ENCODE data around the gene CACNA2D2.

CACNA2D2 gene

GRCh38 chr3:50455161-50456018, 48.0 kb downstream of the CACNA2D2 start:
- Histone ChIP-seq H3K4me2 (ENCODE audit: low read depth, low read length, poor library complexity, severe bottlenecking) (no peak overlapping the region), H3K4me1 (ENCODE audit: insufficient read depth, low read length, poor library complexity, severe bottlenecking) (no peaks in the 10 kb centered on the region), H3K9ac (ENCODE audit: low read depth, low read length, poor library complexity, severe bottlenecking) (no peak overlapping the region), H3F3A (ENCODE audit: low read depth) (no peaks in the 10 kb centered on the region), H3K4me3 (ENCODE audit: low read length, poor library complexity, severe bottlenecking) (no peak overlapping the region), H3K36me3 (ENCODE audit: insufficient read depth, low read length) (no peaks in the 10 kb centered on the region), H3K9me3 (ENCODE audit: insufficient read depth, low read depth, low read length) (no peaks in the 10 kb centered on the region), H2AFZ (ENCODE audit: low read length) (no peak overlapping the region), H4K20me1 (ENCODE audit: insufficient read depth, low read length, poor library complexity, severe bottlenecking) (no peaks in the 10 kb centered on the region), H3K27me3 (ENCODE audit: insufficient read depth, low read length, poor library complexity, severe bottlenecking) (no peaks in the 10 kb centered on the region), H3K9me2 (replicated peaks; ENCODE audit: low read depth, low read length) (no peaks in the 10 kb centered on the region), H3K79me2 (ENCODE audit: insufficient read depth, low read length) (no peaks in the 10 kb centered on the region)
- TF ChIP-seq EZH2phosphoT487 (IDR thresholded peaks at IDR 0.05; ENCODE audit: borderline replicate concordance) (no peak), CTCF (conservative IDR thresholded peaks at IDR 0.05; ENCODE audit: low read length) (no peak)

- H3K79me2 ChIP-seq (ENCODE audit: insufficient read depth, low read length), result no peaks in the 10 kb centered on the region
- no peaks in the 10 kb centered on the region for H3F3A ChIP-seq (ENCODE audit: low read depth)
- H2AFZ ChIP-seq (ENCODE audit: low read length), result no peak overlapping the region
- no peak overlapping the region for H3K9ac ChIP-seq (ENCODE audit: low read depth, low read length, poor library complexity, severe bottlenecking)
- H3K27me3 ChIP-seq (ENCODE audit: insufficient read depth, low read length, poor library complexity, severe bottlenecking), result no peaks in the 10 kb centered on the region
- no peaks in the 10 kb centered on the region for H3K9me3 ChIP-seq (ENCODE audit: insufficient read depth, low read depth, low read length)
- no peak overlapping the region for H3K4me2 ChIP-seq (ENCODE audit: low read depth, low read length, poor library complexity, severe bottlenecking)
- TF ChIP-seq CTCF (conservative IDR thresholded peaks at IDR 0.05; ENCODE audit: low read length) (no peak), EZH2phosphoT487 (IDR thresholded peaks at IDR 0.05; ENCODE audit: borderline replicate concordance) (no peak)
- no peaks in the 10 kb centered on the region for H3K4me1 ChIP-seq (ENCODE audit: insufficient read depth, low read length, poor library complexity, severe bottlenecking)
- H3K4me3 ChIP-seq (ENCODE audit: low read length, poor library complexity, severe bottlenecking), result no peak overlapping the region
- H3K9me2 ChIP-seq (replicated peaks; ENCODE audit: low read depth, low read length), result no peaks in the 10 kb centered on the region
- no peaks in the 10 kb centered on the region for H4K20me1 ChIP-seq (ENCODE audit: insufficient read depth, low read length, poor library complexity, severe bottlenecking)
- H3K36me3 ChIP-seq (ENCODE audit: insufficient read depth, low read length), result no peaks in the 10 kb centered on the region
Measured at GRCh38 chr3:50454481-50455070, 48.9 kb downstream of the CACNA2D2 start.

- Histone ChIP-seq H3K9me2 (replicated peaks; ENCODE audit: low read depth, low read length) (no peaks in the 10 kb centered on the region), H4K20me1 (ENCODE audit: insufficient read depth, low read length, poor library complexity, severe bottlenecking) (no peaks in the 10 kb centered on the region), H3K4me1 (ENCODE audit: insufficient read depth, low read length, poor library complexity, severe bottlenecking) (no peaks in the 10 kb centered on the region), H3K4me2 (ENCODE audit: low read depth, low read length, poor library complexity, severe bottlenecking) (no peak overlapping the region), H3K36me3 (ENCODE audit: insufficient read depth, low read length) (no peaks in the 10 kb centered on the region), H3F3A (ENCODE audit: low read depth) (no peaks in the 10 kb centered on the region), H3K4me3 (ENCODE audit: low read length, poor library complexity, severe bottlenecking) (no peak overlapping the region), H2AFZ (ENCODE audit: low read length) (no peak overlapping the region), H3K9ac (ENCODE audit: low read depth, low read length, poor library complexity, severe bottlenecking) (no peak overlapping the region), H3K9me3 (ENCODE audit: insufficient read depth, low read depth, low read length) (no peaks in the 10 kb centered on the region), H3K79me2 (ENCODE audit: insufficient read depth, low read length) (no peaks in the 10 kb centered on the region), H3K27me3 (ENCODE audit: insufficient read depth, low read length, poor library complexity, severe bottlenecking) (no peaks in the 10 kb centered on the region)
- TF ChIP-seq CTCF (conservative IDR thresholded peaks at IDR 0.05; ENCODE audit: low read length), result no peak
- TF ChIP-seq EZH2phosphoT487 (IDR thresholded peaks at IDR 0.05; ENCODE audit: borderline replicate concordance), result no peak
Measured at GRCh38 chr3:50453907-50454306, 49.5 kb downstream of the CACNA2D2 start.
